Esophagus muscularis mucosa (tissue), 3 donors: ENCODE measurements around the gene LNPK.

Experiments used
- CTCF ChIP-seq, 3 experiments: fragments of 200-600 bp in 2 of 3; fragments of 450-650 bp in 1 of 3; sonication (generic) in 2 of 3; IDR thresholded peaks; one replicate each; pipeline ENCODE4 v1.5.1; 2017 to 2019; ENCODE audit warnings: antibody characterized with exemption in 3 of 3, mild to moderate bottlenecking in 2 of 3, moderate library complexity in 1 of 3
- POLR2AphosphoS5 ChIP-seq, 2 donors: sonication (generic); formaldehyde crosslinking; IDR thresholded peaks; one replicate each; pipeline ENCODE4 v1.6.1; 2017; ENCODE audit warnings: antibody characterized with exemption in 2 of 2

DNA sequence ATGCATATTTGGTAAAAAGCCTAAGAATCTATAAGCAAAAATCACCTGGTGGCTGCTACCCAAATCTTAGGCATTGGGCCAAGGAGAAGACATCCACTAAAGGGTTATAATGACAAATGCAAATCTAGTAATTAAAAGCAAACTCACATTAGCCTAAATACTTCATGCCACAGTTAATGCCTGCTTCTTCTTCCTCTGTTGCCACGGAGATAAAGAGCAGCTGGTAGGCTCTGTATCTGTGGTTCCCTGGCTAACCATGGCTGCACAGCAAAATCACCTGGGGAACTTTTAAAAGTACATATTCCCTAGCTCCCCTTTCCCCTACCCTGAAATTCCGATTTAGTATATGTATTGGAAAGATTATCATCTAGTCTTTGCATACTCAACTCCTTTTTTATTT, 114.3 kb downstream of the LNPK start:
- no peak for TF ChIP-seq CTCF (IDR thresholded peaks at IDR 0.05)
- no peak for TF ChIP-seq POLR2AphosphoS5 (IDR thresholded peaks at IDR 0.05)
